CD4-positive, alpha-beta T cell (primary cell): Measurements from ENCODE around the gene HOXA9. TPM values are rescaled to one million over a fixed set of nuclear protein-coding genes. Genes with fewer than 3 reads are reported as not detected.

ENCODE experiments used
- ATAC-seq: fragments of 200-7000 bp; cut with Tn5 transposase; one replicate; pipeline ENCODE4 v1.10.0; 2022; ENCODE audit warnings: mild to moderate bottlenecking; ENCODE audit not compliant: poor library complexity
- CTCF ChIA-PET: fragments of 350-600 bp; sonication (Branson Sonifier 250); formaldehyde crosslinking; loops from one replicate; lab custom pipeline; 2021; ENCODE audit warnings: antibody characterized with exemption, inconsistent platforms; lab: Charles Lee
- POLR2A ChIA-PET: fragments of 350-600 bp; sonication (Branson Sonifier 250); formaldehyde crosslinking; loops from one replicate; lab custom pipeline; 2021; ENCODE audit warnings: antibody characterized with exemption, inconsistent platforms; lab: Charles Lee
- DNase-seq, 14 experiments: peaks; one replicate each; pipeline ENCODE4 v3.0.0-alpha.2; 2013 to 2020; ENCODE audit warnings: mixed read lengths in 2 of 14
- H3K27ac ChIP-seq, 2 donors: one replicate each; pipeline versions ENCODE4 v1.5.1 to v1.7.0; 2013; ENCODE audit warnings: low read length in 2 of 2, low read depth in 1 of 2, mild to moderate bottlenecking in 1 of 2
- H3K27me3 ChIP-seq, 2 experiments: 1 replicate in 1 of 2; 2 replicates in 1 of 2; pipeline versions ENCODE4 v1.6.1 to v1.7.0; 2013; ENCODE audit warnings: low read length in 2 of 2, control low read depth in 1 of 2, mild to moderate bottlenecking in 1 of 2, moderate library complexity in 1 of 2; ENCODE audit not compliant: insufficient read depth in 2 of 2, control insufficient read depth in 1 of 2
- H3K36me3 ChIP-seq: one replicate; pipeline ENCODE4 v1.6.1; 2013; ENCODE audit warnings: low read length, control low read depth; ENCODE audit not compliant: insufficient read depth
- H3K4me1 ChIP-seq: one replicate; pipeline ENCODE4 v1.6.1; 2013; ENCODE audit warnings: low read length, control low read depth; ENCODE audit not compliant: insufficient read depth
- H3K4me3 ChIP-seq: one replicate; pipeline ENCODE4 v1.5.1; 2013; ENCODE audit warnings: mild to moderate bottlenecking, low read length, moderate library complexity
- H3K9me3 ChIP-seq, 2 experiments: 1 replicate in 1 of 2; 2 replicates in 1 of 2; pipeline versions ENCODE4 v1.6.1 to v1.7.0; 2013; ENCODE audit warnings: low read length in 2 of 2, mild to moderate bottlenecking in 2 of 2, control low read depth in 1 of 2, moderate library complexity in 1 of 2; ENCODE audit not compliant: control insufficient read depth in 1 of 2, insufficient read depth in 1 of 2
- H3K27ac Mint-ChIP-seq: one replicate; pipeline ENCODE4 v1.8.0; 2020; ENCODE audit warnings: mixed read lengths
- H3K27me3 Mint-ChIP-seq: one replicate; pipeline ENCODE4 v1.8.0; 2021; ENCODE audit warnings: mixed read lengths
- H3K36me3 Mint-ChIP-seq: one replicate; pipeline ENCODE4 v1.8.0; 2021; ENCODE audit warnings: low read depth, mixed read lengths
- H3K4me1 Mint-ChIP-seq: one replicate; pipeline ENCODE4 v1.8.0; 2021; ENCODE audit warnings: low read depth, mixed read lengths
- H3K4me3 Mint-ChIP-seq: one replicate; pipeline ENCODE4 v1.8.0; 2020; ENCODE audit warnings: mild to moderate bottlenecking, mixed read lengths
- H3K9me3 Mint-ChIP-seq: one replicate; pipeline ENCODE4 v1.8.0; 2020; ENCODE audit warnings: mixed read lengths
- intact Hi-C, 2 experiments: fragments of 100-400 bp; cut with DNase I in 1 of 2; cut with micrococcal nuclease in 1 of 2; formaldehyde crosslinking; loops; one replicate each; pipeline versions ENCODE4 v1.15.1 to v1.9.0; 2023 to 2025; cut with DNase I, micrococcal nuclease
- total RNA-seq, 174 experiments: library from RNA in 2 of 174; stranded (reverse) in 2 of 174; gene quantifications; one replicate each; pipeline ENCODE4 v1.2.3 and lab custom pipeline; 2021 to 2026
- TF ChIP-seq, protein P1 (sequence below): fragments of 200-600 bp; IDR thresholded peaks from one replicate; pipeline ENCODE4 v1.8.0; 2022; ENCODE audit warnings: antibody characterized with exemption, mild to moderate bottlenecking

Gene HOXA9
- total RNA-seq, 2 experiments from 2014 or later: not detected

DNA sequence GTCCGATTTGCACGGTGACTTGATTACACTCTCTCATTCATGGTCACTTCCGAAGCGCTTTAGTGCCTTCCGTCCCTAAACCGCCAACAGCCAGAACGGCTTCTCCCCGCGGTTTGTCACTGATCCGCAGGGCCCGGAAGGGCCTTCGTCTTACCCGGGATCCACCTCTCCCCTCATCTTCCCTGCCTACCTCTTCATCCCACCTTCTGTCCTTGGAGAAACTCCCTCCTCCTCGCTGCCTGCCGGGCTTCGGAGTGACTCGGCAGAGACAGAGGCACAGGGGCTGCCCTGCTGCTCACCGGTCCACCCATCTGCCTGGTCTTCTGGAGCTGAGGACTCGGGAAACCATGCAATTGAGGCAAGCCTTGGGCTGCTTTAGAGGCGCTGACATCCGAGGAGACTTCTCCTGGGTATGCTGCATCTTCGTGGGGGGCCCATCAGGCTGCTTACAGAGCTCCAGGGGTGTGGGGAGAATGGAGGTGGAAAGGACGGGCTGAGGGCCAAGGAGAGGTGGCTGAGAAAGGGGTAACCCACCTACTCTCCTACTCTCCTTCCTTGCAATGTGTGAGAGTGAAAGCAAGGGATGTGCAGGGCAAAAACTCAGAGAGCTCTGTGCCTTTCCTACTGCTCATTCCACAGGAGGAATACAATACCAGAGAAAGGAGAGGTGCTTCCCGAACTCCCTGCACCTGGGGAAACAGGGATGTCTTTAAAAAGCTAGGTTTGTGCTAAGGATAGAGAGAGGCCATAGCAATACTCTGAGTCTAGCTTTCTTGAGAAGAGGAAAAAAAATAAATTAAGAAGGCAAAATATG is 20.7 kb upstream of the HOXA9 start:
- H3K4me3 Mint-ChIP-seq: peak overlapping the region; percentile 82
- Histone ChIP-seq H3K4me3 (no peak overlapping the region), H3K9me3 (peaks cover 0 to 61% of the 10 kb centered on the region in 2 experiments), H3K4me1 (peaks cover 65% of the 10 kb centered on the region), H3K27me3 (peaks cover 90 to 95% of the 10 kb centered on the region in 2 experiments), H3K36me3 (no peaks in the 10 kb centered on the region), H3K27ac (no peak overlapping the region)
- peaks cover 97% of the 10 kb centered on the region for H3K27me3 Mint-ChIP-seq
- H3K27ac Mint-ChIP-seq: peak overlapping the region; percentile 81
- DNase-seq (peak in 3 of 14 experiments; percentile 4 to 31 (median 7)), ATAC-seq (no peak)
- POLR2A ChIA-PET: interaction anchor here (0.7 to 2.8 kb wide), 7 partner anchors 9 to 767 kb away, joined by 3 to 13 read pairs (median 3); partner anchors contain the start of gene HOXA13
- no peaks in the 10 kb centered on the region for H3K36me3 Mint-ChIP-seq
- H3K4me1 Mint-ChIP-seq: peaks cover 66% of the 10 kb centered on the region
- no peaks in the 10 kb centered on the region for H3K9me3 Mint-ChIP-seq
- CTCF ChIA-PET: interaction anchor here (1.4 to 3.8 kb wide), 4 partner anchors 10 to 35 kb away, joined by 4 to 14 read pairs (median 7); no protein-coding TSS in a partner anchor
- TF ChIP-seq, protein P1, sequence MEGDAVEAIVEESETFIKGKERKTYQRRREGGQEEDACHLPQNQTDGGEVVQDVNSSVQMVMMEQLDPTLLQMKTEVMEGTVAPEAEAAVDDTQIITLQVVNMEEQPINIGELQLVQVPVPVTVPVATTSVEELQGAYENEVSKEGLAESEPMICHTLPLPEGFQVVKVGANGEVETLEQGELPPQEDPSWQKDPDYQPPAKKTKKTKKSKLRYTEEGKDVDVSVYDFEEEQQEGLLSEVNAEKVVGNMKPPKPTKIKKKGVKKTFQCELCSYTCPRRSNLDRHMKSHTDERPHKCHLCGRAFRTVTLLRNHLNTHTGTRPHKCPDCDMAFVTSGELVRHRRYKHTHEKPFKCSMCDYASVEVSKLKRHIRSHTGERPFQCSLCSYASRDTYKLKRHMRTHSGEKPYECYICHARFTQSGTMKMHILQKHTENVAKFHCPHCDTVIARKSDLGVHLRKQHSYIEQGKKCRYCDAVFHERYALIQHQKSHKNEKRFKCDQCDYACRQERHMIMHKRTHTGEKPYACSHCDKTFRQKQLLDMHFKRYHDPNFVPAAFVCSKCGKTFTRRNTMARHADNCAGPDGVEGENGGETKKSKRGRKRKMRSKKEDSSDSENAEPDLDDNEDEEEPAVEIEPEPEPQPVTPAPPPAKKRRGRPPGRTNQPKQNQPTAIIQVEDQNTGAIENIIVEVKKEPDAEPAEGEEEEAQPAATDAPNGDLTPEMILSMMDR: no peak
- intact Hi-C loops: loop anchor here (2.0 to 5.0 kb wide), 4 partner anchors 13 to 1329 kb away; partner anchors contain the start of gene HOXA3 (in 1 of the 2)

DNA sequence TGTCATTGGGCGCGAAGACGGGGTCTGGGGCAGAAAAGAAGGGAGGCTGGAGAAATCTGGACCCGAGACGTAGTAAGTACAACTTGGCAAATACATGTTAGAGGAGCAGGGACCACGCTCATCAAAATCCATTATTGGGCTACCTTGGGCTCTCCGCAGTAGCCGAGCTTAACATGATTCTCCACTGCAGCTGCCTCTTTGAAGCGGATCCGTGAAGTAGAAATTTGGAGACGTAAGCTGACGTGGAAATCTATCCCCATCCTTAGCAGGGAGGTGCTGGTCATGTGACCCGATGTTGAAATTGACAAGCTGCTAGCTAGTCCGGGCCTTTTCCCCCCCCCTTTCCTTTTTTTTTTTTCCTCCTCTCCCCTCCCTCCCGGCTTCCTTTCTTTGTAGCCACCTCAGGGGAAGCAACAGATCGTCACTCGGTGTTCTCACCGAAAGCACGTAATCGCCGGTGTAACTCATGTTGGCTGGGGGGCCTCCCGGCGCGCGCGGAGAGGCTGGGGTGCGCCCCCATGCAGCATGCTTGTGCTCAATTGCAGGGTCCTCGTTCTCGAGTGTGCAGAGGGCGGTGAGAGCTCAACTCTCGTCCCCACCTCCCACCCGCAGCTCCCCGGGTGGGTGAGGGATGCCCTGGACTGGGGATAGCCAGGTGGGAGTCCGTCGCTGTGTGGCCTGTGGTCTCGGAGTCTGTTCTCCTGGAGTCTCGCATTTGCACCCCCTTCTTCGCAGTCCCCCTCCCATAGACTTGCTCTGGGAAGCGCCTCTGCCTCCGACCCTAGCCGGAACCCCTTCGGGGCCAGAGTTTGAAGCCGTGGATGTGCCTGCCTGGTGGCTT is 19.9 kb upstream of the HOXA9 start, which contains the start of gene HOXA11:
TSS of gene HOXA11 (minus strand) at position 220 of the 841 bp plus-strand sequence. CDS start at position 132, 88 bp downstream.
- no peaks in the 10 kb centered on the region for H3K9me3 Mint-ChIP-seq
- ATAC-seq (peak; percentile 45), DNase-seq (peak in 2 of 14 experiments; percentile 17 to 33)
- intact Hi-C loops: loop anchor here (2.0 to 5.0 kb wide), 3 partner anchors 14 to 1328 kb away; partner anchors contain the start of gene HOXA3 (in 1 of the 2)
- no peaks in the 10 kb centered on the region for H3K36me3 Mint-ChIP-seq
- peaks cover 88 to 95% of the 10 kb centered on the region in 2 experiments for H3K27me3 ChIP-seq
- H3K27ac Mint-ChIP-seq: peak within 1 kb of the TSS; percentile 81
- H3K27me3 Mint-ChIP-seq: peaks cover 96% of the 10 kb centered on the region
- peaks cover 62% of the 10 kb centered on the region for H3K4me1 Mint-ChIP-seq
- peaks cover 65% of the 10 kb centered on the region for H3K4me1 ChIP-seq
- peaks cover 0 to 66% of the 10 kb centered on the region in 2 experiments for H3K9me3 ChIP-seq
- H3K27ac ChIP-seq: no peak within 1 kb of the TSS
- CTCF ChIA-PET: interaction anchor here (0.8 to 3.8 kb wide), 4 partner anchors 11 to 35 kb away, joined by 3 to 14 read pairs (median 5); no protein-coding TSS in a partner anchor
- TF ChIP-seq, protein P1: no peak
- peak within 1 kb of the TSS; percentile 40 for H3K4me3 ChIP-seq
- POLR2A ChIA-PET: interaction anchor here (0.6 to 1.5 kb wide), 4 partner anchors 9 to 1259 kb away, joined by 3 to 4 read pairs (median 3); partner anchors contain the start of gene HOXA13
- H3K36me3 ChIP-seq: no peaks in the 10 kb centered on the region
- peak within 1 kb of the TSS; percentile 82 for H3K4me3 Mint-ChIP-seq
